ENCODE data around the gene ATP5F1E.

Gene ATP5F1E

GRCh38 chr20:59032023-59032712, at the start of gene ATP5F1E:
ATP5F1E (minus strand) TSS chr20:59032335; CDS start chr20:59032251, 84 bp downstream.
- DNase-seq (ENCODE audit: low spot score) = peak; percentile 96

- no peak for DNase-seq (ENCODE audit: low spot score)
Observed at GRCh38 chr20:59081036-59081435, 48.9 kb upstream of the ATP5F1E start.

- no peak for DNase-seq (ENCODE audit: low spot score)
Observed at GRCh38 chr20:59078231-59078630, 46.1 kb upstream of the ATP5F1E start.

DNA sequence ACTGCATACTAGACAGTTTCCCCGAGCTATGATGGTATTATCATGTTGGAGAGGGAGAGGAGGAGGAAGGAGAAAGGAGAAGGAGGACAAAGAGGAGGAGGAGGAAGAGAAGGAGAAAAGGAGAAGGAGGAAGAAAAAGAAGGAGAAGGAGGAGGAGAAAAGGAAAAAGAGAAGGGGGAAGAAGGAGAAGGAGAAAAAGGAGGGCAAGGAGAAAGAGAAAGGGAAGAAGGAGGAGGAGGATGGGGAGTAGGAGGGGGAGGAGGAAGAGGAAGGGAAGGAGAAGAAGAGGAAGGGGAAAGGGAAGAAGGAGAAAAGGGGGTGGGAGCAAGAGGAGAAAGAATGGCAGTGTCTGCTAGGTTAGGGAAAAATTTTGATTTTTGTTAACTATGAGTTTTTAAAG, 45.6 kb upstream of the ATP5F1E start:
- DNase-seq (ENCODE audit: low spot score) = no peak

DNA sequence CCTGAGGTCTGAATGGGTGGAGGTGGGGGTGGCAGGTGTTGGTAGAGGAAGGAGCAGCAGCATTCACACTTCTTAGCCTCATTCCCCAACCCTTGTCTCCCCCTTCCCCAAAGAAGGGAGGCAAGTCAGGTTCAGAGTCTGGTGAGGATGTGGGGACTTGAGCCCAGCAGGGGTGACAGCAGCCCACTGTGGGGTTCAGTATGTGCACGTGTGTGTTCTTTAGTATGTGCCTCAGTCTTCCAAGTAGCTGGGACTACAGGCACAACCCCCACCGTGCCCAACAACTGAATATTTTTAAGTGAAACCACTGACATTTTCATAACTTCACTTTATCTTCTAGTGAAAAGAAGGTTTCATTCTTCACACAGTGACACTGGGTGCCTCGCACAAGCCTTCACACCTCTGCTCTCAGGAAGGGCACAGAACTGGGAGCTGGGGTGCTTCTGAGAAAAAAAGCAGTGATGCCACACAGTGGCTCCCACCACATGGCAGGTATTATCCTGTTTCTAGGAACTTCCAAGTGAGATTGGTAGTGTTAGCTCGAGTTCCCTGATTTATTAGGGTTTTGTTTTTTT, 43.9 kb upstream of the ATP5F1E start:
- DNase-seq (ENCODE audit: low spot score) = no peak

GRCh38 chr20:59074456-59074855, 42.3 kb upstream of the ATP5F1E start:
- DNase-seq (ENCODE audit: low spot score) = no peak

- no peak for DNase-seq (ENCODE audit: low spot score)
Observed at GRCh38 chr20:59073582-59073981, 41.4 kb upstream of the ATP5F1E start.

GRCh38 chr20:59071216-59071615, 39.1 kb upstream of the ATP5F1E start:
- DNase-seq (ENCODE audit: low spot score) = no peak

GRCh38 chr20:59069026-59069425, 36.9 kb upstream of the ATP5F1E start:
- no peak for DNase-seq (ENCODE audit: low spot score)

GRCh38 chr20:59068534-59068933, 36.4 kb upstream of the ATP5F1E start:
- no peak for DNase-seq (ENCODE audit: low spot score)

GRCh38 chr20:59064214-59064722, 32.1 kb upstream of the ATP5F1E start:
- DNase-seq (ENCODE audit: low spot score) = no peak

DNA sequence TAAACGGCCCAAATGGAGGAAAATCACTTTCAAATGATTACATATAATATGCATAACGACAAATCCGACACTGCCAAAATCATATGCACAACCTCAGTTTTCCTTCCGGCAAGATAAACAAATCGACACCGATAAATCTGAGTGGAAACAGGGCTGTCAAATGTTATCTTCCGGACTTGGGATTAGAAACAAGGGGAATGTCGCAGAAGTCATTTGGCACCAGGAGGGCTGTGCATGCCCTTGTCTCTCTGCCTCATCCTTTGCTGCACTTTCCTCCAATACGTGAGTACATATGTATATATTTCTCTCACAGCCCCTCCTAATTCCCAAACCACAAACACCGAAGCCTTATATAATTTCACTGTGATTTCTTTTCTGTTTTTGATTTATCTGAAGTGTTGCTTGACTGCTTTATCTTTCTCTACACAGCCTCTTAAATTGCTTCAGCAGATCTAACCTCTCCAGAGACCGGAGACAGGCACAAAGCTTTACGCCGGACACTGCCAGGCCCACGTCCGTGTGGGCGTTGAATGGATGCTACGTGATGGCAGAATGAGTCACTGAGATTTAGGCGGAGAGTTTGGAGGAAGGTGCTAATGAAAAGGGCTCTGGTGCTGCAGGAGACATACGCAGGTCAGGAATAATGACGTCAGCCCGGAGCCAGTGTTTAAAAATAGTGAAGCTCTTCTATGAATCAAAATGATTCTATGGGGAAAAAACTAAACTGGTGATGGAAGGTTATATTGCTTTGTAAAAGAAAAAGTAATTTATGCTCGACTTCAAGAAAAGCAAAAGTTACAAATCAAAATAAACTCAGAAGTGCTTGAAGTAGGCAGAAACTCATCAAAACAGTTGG, 31.5 kb upstream of the ATP5F1E start:
- no peak for DNase-seq (ENCODE audit: low spot score)

- no peak for DNase-seq (ENCODE audit: low spot score)
Observed at GRCh38 chr20:59062081-59062480, 29.9 kb upstream of the ATP5F1E start.

DNA sequence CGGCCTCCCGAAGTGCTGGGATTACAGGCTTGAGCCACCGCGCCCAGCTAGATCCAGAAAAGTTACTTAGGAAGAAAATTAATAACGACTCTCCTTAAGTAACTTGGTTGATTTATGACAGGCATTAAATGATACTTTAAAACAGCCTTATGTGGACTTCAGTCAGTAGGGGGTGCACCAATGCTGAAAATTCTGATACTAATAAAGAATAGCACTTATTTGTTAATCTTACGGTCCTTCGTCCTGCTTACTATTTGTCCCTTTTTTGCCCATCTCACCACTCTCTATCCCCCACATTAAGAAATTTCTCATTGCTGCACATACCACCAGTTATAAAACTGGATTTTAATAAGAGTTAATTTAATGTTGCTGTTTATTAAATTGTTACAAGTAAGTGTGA, 23.2 kb upstream of the ATP5F1E start:
- peak; percentile 37 for DNase-seq (ENCODE audit: low spot score)

DNA sequence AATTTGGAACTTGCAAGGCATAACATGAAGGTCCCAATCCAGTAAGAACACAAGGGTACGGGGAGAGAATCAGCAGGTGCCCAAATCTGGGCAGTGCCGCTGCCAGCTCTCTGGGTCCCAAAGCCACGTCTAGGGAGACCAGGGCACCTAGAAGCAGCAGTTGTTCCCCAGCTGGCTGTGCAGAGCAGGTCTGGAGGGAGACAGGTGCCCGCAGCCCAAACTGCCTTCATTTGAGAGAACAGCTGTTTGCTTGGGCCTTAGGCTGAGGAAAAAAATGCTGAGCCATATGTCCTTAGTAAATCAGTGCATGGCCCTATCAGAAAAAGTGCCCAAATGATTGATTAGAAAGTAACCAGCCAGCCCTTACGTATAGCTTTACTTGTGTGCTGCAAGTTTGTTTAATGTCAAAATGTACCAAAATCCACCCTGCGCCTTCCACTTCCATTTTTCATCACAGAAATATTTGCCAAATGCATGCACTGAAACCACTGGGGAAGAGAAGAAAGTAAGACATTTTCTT, 19.6 kb upstream of the ATP5F1E start:
- DNase-seq (ENCODE audit: low spot score) = no peak

- no peak for DNase-seq (ENCODE audit: low spot score)
Observed at GRCh38 chr20:59050437-59050836, 18.3 kb upstream of the ATP5F1E start.

DNA sequence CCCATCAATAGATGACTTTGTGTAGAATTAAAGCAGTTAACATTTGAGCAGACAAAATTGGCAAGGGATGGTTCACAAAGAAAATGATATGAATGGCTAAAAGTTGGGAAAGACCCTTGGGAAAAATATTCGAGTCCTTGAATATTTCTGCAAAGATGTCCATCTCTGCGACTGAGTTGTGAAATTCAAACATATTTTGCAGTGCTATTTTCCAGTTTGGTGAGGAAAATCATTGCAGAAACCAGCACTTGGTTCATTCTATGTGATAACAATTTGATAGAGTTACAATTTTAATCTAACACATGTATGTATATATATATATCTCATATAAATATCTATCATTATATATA, 16.5 kb upstream of the ATP5F1E start:
- DNase-seq (ENCODE audit: low spot score) = no peak

- DNase-seq (ENCODE audit: low spot score) = no peak
Observed at GRCh38 chr20:59047938-59048680, 16.0 kb upstream of the ATP5F1E start.

DNA sequence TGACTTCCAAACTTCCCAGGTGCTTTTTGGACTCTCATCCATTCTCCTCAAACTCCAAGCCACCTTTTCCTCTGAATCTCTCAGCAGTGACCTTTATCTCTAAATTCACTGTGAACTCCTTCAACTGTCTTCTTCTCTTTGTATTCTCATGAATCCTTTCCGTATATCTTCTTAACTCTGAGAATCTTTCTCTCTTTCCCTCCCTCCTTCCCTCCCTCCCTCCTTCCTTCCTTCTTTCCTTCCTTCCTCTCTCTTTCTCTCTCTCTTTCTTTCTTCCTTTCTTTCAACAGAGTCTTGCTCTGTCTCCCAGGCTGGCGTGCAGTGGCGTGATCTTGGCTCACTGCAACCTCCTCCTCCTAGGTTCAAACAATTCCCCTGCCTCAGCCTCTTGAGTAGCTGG, 14.7 kb upstream of the ATP5F1E start:
- DNase-seq (ENCODE audit: low spot score) = no peak

DNA sequence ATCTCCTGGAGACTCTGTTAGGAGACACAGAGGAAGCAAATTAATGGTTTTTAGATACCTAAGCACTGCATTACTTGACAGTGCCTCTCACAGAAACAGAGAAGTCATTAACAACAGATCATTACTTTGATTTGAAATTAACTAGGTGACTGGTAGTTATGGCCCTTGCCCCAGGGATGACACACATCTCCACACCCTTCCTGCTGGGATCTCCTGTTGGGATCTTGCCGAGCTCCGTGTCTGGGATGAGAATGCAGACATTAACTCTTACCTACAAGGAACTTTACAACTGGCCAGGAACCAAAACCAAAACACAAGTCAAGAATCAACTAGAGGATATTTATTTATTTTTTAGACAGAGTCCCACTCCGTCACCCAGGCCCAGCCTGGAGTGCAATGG, 12.7 kb upstream of the ATP5F1E start:
- no peak for DNase-seq (ENCODE audit: low spot score)

GRCh38 chr20:59044295-59044694, 12.2 kb upstream of the ATP5F1E start:
- DNase-seq (ENCODE audit: low spot score) = no peak

GRCh38 chr20:59043698-59044097, 11.6 kb upstream of the ATP5F1E start:
- peak; percentile 12 for DNase-seq (ENCODE audit: low spot score)
